ENCODE results near the gene FCRL6.

- TF ChIP-seq CTCF (IDR thresholded peaks at IDR 0.05; ENCODE audit: insufficient read depth, low read depth, low read length) = no peak
- TF ChIP-seq EZH2 (IDR thresholded peaks at IDR 0.05; ENCODE audit: insufficient read depth, low read length) = no peak
Observed at GRCh38 chr1:159799446-159799985, 2.6 kb upstream of the FCRL6 start.

Measured in astrocyte (in vitro differentiated cells and primary cell).